HUES64 (cell line): ENCODE results near the gene MBNL2.

Experiments
- H3K27ac ChIP-seq: 2 replicates; pipeline ENCODE4 v1.7.0; 2013; ENCODE audit warnings: low read depth, low read length, inconsistent platforms
- H3K27me3 ChIP-seq: 2 replicates; pipeline ENCODE4 v1.6.1; 2013; ENCODE audit warnings: mild to moderate bottlenecking, low read length; ENCODE audit not compliant: insufficient read depth
- H3K36me3 ChIP-seq: 2 replicates; pipeline ENCODE4 v1.6.1; 2013; ENCODE audit warnings: mild to moderate bottlenecking, low read length; ENCODE audit not compliant: insufficient read depth
- H3K4me1 ChIP-seq: 2 replicates; pipeline ENCODE4 v1.6.1; 2013; ENCODE audit warnings: mild to moderate bottlenecking, low read length, moderate library complexity; ENCODE audit not compliant: insufficient read depth
- H3K4me3 ChIP-seq: 2 replicates; pipeline ENCODE4 v1.5.1; 2013; ENCODE audit warnings: mild to moderate bottlenecking, low read length, moderate library complexity
- H3K9ac ChIP-seq: 2 replicates; pipeline ENCODE4 v1.6.1; 2013; ENCODE audit warnings: mild to moderate bottlenecking, low read depth, low read length
- H3K9me3 ChIP-seq: 2 replicates; pipeline ENCODE4 v1.6.1; 2013; ENCODE audit warnings: low read depth, low read length; ENCODE audit not compliant: insufficient read depth
- WGBS: fragments of 150-250, 120-280 bp; methylation state at CpG from one replicate; pipeline ENCODE4 v1.1.7; 2013; ENCODE audit warnings: missing lambda C conversion rate; 5-methylcytosine and 5-hydroxymethylcytosine counted together

The MBNL2 gene

DNA sequence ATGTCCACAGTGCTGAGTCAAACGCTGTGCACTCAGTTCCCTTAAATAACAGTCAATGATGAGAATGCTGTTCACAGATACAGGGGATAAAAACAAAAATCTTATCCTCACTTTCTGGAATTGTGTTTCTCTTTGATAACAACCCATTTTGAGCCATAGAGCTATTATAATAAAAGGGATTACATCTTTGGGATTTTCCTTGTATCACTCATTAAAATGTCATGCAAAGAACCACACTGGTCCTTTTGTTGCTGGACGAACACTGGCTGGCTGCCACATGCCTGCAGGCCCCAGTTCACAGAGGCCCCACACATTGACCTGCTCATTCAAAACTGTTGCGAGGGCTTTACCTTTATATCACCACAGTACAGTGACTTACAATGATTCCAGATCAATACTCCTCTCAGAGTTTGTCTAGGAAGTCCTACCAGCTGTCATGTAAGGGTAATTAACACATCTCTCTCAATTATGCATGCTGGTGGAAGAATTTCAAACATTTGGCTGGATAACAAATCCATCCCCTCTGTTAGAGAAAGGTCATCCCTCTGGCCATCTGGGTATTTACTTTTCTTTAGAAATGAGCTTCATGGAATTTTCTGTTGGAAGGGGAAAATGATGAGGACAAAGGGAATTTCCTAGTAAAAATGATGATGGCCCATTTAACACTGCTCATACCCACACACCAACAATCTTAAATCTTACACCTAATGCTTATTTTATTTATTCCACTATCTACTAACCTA is 85.9 kb downstream of the MBNL2 start:
- no peaks in the 10 kb centered on the region for H3K27me3 ChIP-seq
- H3K4me3 ChIP-seq, result no peak overlapping the region
- peaks cover 13% of the 10 kb centered on the region; the same call in 1 of the 2 replicates for H3K4me1 ChIP-seq
- H3K36me3 ChIP-seq, result no peaks in the 10 kb centered on the region
- no peak overlapping the region for H3K27ac ChIP-seq
- 80% methylated on average over 3 of the region's 3 CpGs for WGBS
- no peak overlapping the region; the same call in 1 of the 2 replicates for H3K9ac ChIP-seq
- no peaks in the 10 kb centered on the region for H3K9me3 ChIP-seq

- H3K27ac ChIP-seq, result no peak overlapping the region
- H3K36me3 ChIP-seq, result no peaks in the 10 kb centered on the region
- H3K9me3 ChIP-seq, result no peaks in the 10 kb centered on the region
- H3K27me3 ChIP-seq, result no peaks in the 10 kb centered on the region
- WGBS, result 88% methylated on average over 5 of the region's 5 CpGs
- no peak overlapping the region for H3K9ac ChIP-seq
- no peak overlapping the region for H3K4me3 ChIP-seq
- peaks cover 13% of the 10 kb centered on the region; the same call in 1 of the 2 replicates for H3K4me1 ChIP-seq
Measured at GRCh38 chr13:97308735-97309429, 86.7 kb downstream of the MBNL2 start.

GRCh38 chr13:97310809-97311436 is 88.8 kb downstream of the MBNL2 start:
- 84% methylated on average over 4 of the region's 6 CpGs for WGBS

GRCh38 chr13:97311956-97312355 is 89.8 kb downstream of the MBNL2 start:
- 83% methylated on average over 3 of the region's 3 CpGs for WGBS
- H3K27me3 ChIP-seq, result no peaks in the 10 kb centered on the region
- H3K27ac ChIP-seq, result no peak overlapping the region
- no peak overlapping the region for H3K4me3 ChIP-seq
- H3K9me3 ChIP-seq, result no peaks in the 10 kb centered on the region
- no peaks in the 10 kb centered on the region for H3K36me3 ChIP-seq
- peaks cover 13% of the 10 kb centered on the region; the same call in 1 of the 2 replicates for H3K4me1 ChIP-seq
- H3K9ac ChIP-seq, result no peak overlapping the region

More at GRCh38 chr13:97310809-97311436, 88.8 kb downstream of the MBNL2 start:
- H3K9ac ChIP-seq, result no peak overlapping the region
- no peak overlapping the region for H3K27ac ChIP-seq
- no peak overlapping the region for H3K4me3 ChIP-seq
- H3K27me3 ChIP-seq, result no peaks in the 10 kb centered on the region
- no peaks in the 10 kb centered on the region for H3K36me3 ChIP-seq
- no peaks in the 10 kb centered on the region for H3K9me3 ChIP-seq
- peaks cover 13% of the 10 kb centered on the region; the same call in 1 of the 2 replicates for H3K4me1 ChIP-seq

- H3K4me3 ChIP-seq, result no peak overlapping the region
- H3K27me3 ChIP-seq, result no peaks in the 10 kb centered on the region
- no peaks in the 10 kb centered on the region for H3K9me3 ChIP-seq
- no peaks in the 10 kb centered on the region for H3K36me3 ChIP-seq
- H3K4me1 ChIP-seq, result peaks cover under 1% of the 10 kb centered on the region; the same call in 1 of the 2 replicates
- H3K9ac ChIP-seq, result no peak overlapping the region
- H3K27ac ChIP-seq, result no peak overlapping the region
Measured at GRCh38 chr13:97313551-97314260, 91.6 kb downstream of the MBNL2 start.

DNA sequence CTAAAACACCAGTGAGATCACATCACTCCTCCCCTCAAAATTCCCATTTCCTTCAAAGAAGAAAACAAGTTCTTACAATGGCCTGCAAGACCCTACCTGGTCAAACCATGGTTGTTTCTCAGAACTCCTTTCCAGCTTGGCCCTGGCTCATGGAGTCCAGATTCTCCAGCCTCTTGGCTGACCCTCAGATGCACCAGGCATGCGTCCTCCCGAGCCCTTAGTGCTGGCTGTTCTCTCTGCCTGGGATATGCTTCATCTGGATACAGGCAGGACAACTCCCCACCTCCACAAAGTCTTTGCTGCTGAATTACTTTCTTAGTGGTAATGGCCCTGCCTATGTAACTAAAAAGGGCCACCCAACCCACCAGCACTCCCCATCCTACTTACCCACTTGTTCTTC is 94.3 kb downstream of the MBNL2 start:
- Histone ChIP-seq H3K9me3 (no peaks in the 10 kb centered on the region), H3K4me3 (no peak overlapping the region), H3K27ac (no peak overlapping the region), H3K27me3 (no peaks in the 10 kb centered on the region), H3K9ac (no peak overlapping the region), H3K4me1 (no peaks in the 10 kb centered on the region), H3K36me3 (no peaks in the 10 kb centered on the region)
- whole genome bisulfite sequencing, result 92% methylated on average over 2 of the region's 2 CpGs

GRCh38 chr13:97317933-97318332 is 95.8 kb downstream of the MBNL2 start:
- no peaks in the 10 kb centered on the region for H3K27me3 ChIP-seq
- H3K4me1 ChIP-seq, result no peaks in the 10 kb centered on the region
- no peak overlapping the region for H3K27ac ChIP-seq
- H3K36me3 ChIP-seq, result no peaks in the 10 kb centered on the region
- H3K4me3 ChIP-seq, result no peak overlapping the region
- no peaks in the 10 kb centered on the region for H3K9me3 ChIP-seq
- no peak overlapping the region for H3K9ac ChIP-seq
- 100% methylated on average over 1 of the region's 1 CpG for WGBS

- H3K4me3 ChIP-seq, result no peak overlapping the region
- no peaks in the 10 kb centered on the region for H3K36me3 ChIP-seq
- H3K4me1 ChIP-seq, result no peaks in the 10 kb centered on the region
- H3K27me3 ChIP-seq, result no peaks in the 10 kb centered on the region
- H3K27ac ChIP-seq, result no peak overlapping the region
- WGBS, result 78% methylated on average over 2 of the region's 2 CpGs
- no peaks in the 10 kb centered on the region for H3K9me3 ChIP-seq
- H3K9ac ChIP-seq, result no peak overlapping the region
Measured at GRCh38 chr13:97318532-97318931, 96.4 kb downstream of the MBNL2 start.

GRCh38 chr13:97319113-97319720 is 97.1 kb downstream of the MBNL2 start:
- H3K27me3 ChIP-seq, result no peaks in the 10 kb centered on the region
- H3K4me1 ChIP-seq, result no peaks in the 10 kb centered on the region
- no peaks in the 10 kb centered on the region for H3K9me3 ChIP-seq
- H3K27ac ChIP-seq, result no peak overlapping the region
- 85% methylated on average over 8 of the region's 9 CpGs for WGBS
- H3K36me3 ChIP-seq, result no peaks in the 10 kb centered on the region
- no peak overlapping the region for H3K4me3 ChIP-seq
- no peak overlapping the region for H3K9ac ChIP-seq

DNA sequence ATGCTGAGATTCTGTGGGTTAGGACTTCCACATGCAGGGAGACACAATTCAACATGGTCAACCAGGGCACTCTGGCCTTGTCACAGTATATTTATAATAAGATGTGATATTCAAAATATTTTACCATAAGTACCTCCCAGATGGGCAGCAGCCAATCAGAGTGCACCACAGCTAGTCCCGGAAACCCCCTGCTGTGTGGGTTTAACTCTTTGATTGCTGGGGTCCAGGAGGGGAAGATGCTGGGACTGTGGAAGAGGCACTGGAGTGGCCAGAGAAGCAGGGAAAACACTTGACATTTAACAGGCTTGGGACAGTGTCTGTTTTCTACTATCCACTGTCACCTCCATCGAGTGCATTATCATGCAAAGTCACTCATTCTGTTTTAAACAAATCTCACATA is 99.0 kb downstream of the MBNL2 start:
- Histone ChIP-seq H3K27ac (no peak overlapping the region), H3K9ac (no peak overlapping the region), H3K4me1 (no peaks in the 10 kb centered on the region), H3K27me3 (no peaks in the 10 kb centered on the region), H3K36me3 (no peaks in the 10 kb centered on the region), H3K4me3 (no peak overlapping the region), H3K9me3 (no peaks in the 10 kb centered on the region)
- WGBS, result 86% methylated on average over 2 of the region's 2 CpGs
